HG03432 (cell line): ENCODE results near the gene CACNB4.
"Not testable (repeated sequence)": the region's sequence is repeated elsewhere in the genome, so short reads cannot be mapped to it uniquely, and the experiment has no call there.

Experiments used
- ATAC-seq: cut with Tn5 transposase; IDR thresholded peaks from one replicate; pipeline ENCODE4 v1.9.1; 2021; ENCODE audit warnings: mild to moderate bottlenecking, moderate library complexity; ENCODE audit not compliant: unreplicated experiment

CACNB4 gene

DNA sequence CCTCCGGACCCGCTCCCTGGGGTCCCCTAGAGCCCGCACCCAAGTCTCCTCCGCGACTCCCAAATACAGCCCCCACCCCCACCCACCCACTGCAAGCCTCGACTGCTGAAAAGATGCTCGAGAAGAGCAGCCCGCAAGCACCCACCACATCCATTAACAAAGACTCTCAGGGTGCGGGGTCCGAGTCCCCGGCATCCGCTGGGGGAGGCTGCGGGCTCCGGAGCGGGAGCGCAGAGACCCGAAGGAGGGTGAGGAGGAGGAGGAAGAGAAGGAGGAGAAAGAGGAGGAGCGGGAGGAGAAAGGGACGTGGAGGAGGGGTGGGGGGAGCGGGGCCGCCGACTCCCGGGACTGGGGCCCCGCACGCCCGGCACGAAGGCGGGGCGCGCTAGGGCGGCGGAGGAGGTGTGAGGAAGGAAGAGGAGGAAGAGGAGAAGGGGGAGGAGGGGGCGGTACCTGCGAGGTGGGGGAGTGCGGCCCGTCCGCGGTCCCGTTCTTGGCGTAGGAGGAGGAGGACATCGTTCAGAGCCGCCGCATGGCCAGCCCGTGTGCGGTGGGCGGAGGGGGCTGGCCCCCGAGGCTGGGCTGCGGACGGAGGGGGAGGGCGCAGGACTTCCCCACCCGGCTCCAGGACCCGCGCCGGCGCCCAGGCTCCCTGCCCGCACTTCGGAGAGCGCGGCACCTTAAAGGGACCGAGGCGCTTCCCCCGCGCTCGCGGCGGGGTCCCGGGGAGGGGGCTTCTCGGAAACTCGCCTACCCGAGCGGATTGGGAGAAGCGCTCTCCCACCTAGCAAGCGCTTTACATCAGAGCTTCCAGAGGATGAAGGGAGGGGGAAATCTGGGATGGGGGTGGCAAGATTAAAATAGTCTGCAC lies at the start of gene CACNB4:
Gene CACNB4 (minus strand): TSS at position 549 of the 871 bp plus-strand sequence.
- ATAC-seq, result peak; percentile 55

- ATAC-seq, result peak; percentile 89
Measured at GRCh38 chr2:152134488-152135280, 35.8 kb upstream of the CACNB4 start.

- ATAC-seq, result no peak
Measured at GRCh38 chr2:152132306-152132705, 33.5 kb upstream of the CACNB4 start.

DNA sequence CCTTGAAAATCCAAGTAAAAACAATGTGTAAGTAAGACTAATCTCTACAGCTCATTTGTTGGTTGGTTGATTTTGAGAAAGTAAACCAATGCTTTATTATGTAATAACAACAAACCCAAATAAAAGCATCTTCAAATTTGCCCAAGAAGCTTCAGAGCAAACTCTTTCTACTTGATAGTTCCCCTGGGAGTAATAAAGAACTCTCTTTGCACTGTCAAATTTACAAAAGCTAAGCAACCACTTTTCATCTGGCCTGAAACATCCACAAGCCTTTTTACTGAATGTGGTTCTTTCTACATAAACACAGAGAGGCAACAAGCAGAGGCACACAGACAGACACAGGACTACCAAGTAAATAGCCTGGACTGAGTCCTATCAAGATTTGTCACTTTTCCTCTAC lies 28.8 kb upstream of the CACNB4 start:
- ATAC-seq, result no peak

DNA sequence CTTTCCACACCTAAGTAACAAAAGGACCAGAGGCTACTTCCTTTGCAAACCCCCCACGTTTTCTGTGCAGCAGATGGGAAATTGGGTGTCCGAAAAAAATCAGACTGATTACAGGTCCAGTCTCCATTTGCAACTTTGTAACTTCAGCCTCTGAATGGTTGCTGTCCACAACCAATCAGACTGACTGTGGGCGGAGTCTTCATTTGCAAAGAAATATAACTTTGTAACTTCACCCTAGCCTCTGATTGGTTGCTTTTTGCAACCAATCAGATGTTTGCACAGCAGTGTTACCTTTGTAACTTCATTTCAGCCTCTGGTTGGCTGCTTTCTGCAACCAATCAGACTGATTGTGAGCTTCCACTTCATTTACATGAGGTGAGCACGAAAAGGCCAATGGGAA lies 27.8 kb upstream of the CACNB4 start:
- no peak for ATAC-seq

DNA sequence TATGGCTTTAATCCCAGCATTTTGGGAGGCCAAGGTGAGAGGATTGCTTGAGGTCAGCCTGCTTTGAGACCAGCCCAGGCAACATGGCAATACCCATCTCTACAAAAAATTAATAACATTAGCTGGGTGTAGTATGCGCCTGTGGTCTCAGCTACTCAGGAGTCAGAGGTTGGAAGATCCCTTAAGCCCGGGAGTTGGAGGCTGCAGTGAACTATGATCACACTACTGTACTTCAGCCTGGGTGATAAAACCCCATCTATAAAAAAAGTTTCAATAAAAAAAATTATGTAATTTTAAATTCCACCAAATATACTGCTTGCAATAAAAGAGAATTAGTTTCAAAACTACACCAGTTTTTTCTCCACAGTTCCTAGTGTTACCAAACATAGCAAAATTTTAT lies 23.3 kb upstream of the CACNB4 start:
- ATAC-seq, result no peak

GRCh38 chr2:152120430-152120829 lies 21.6 kb upstream of the CACNB4 start:
- ATAC-seq, result no peak

DNA sequence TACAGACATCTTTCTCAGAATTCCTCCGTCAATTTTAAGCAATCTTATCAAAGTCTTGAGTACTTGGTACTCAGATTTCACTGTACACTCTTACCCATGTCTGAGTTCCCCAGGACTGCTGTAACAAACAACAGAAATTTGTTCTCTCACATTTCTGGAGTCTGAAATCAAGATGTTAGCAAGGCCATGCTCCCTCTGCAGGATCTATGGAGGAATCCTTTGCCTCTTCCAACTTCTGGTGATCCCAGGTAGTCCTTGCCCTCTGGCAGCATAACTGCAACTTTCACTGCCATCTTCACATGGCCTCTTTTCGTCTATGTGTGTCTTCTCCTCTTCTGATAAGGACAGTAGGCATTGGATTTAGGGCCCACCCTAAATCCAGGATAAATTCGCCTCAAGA lies 17.1 kb upstream of the CACNB4 start:
- ATAC-seq, result no peak

GRCh38 chr2:152114366-152114765 lies 15.5 kb upstream of the CACNB4 start:
- ATAC-seq, result no peak

DNA sequence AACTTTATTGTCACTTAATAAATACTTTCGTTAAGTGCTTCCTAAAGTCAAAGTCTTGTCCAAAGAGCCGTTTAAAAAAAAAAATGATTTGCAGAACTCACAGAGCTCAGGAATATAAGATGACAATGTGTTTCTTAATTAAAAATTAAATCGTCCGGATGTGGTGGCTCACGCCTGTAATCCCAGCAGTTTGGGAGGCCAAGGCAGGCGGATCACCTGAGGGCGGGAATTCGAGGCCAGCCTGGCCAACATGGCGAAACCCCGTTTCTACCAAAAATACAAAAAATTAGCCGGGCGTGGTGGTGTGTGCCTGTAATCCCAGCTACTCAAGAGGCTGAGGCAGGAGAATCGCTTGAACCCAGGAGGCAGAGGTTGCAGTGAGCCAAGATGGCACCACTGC lies 8.3 kb upstream of the CACNB4 start:
- ATAC-seq, result not testable (repeated sequence)

DNA sequence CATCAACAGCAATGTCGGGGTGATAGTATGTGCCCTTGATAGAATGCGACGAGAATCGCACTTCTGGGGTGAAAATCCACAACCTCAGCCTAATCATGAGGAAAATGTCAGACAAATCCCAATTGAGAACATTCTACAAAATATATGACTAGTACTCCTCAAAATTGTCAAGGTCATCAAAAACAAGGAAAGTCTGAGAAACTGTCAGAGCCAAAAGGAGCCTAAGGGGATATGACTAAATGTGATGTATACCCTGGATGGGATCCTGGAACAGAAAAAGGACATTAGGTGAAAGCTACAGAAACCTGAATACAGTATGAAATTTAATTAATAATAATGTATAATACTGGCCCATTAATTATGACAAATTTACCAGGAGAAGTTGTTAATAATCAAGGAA lies 7.6 kb upstream of the CACNB4 start:
- ATAC-seq, result no peak

DNA sequence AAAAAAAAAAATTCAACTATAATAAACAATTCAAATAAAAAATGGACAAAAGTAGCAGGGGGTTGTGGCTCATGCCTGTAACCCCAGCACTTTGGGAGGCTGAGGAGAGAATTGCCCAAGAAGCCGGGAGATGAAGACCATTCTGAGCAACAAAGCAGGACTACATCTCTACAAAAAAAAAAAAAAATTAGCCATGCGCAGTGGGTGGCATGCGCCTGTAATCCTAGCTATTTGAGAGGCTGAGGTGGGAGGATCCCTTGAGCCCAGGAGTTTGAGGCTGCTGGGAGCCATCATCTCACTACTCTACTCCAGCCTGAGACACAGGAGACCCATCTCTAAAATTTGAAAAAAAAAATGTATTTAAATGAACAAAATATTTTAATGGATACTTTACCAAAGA lies 4.4 kb upstream of the CACNB4 start:
- ATAC-seq, result no peak

- no peak for ATAC-seq
Measured at GRCh38 chr2:152100961-152101360, 2.1 kb upstream of the CACNB4 start.

DNA sequence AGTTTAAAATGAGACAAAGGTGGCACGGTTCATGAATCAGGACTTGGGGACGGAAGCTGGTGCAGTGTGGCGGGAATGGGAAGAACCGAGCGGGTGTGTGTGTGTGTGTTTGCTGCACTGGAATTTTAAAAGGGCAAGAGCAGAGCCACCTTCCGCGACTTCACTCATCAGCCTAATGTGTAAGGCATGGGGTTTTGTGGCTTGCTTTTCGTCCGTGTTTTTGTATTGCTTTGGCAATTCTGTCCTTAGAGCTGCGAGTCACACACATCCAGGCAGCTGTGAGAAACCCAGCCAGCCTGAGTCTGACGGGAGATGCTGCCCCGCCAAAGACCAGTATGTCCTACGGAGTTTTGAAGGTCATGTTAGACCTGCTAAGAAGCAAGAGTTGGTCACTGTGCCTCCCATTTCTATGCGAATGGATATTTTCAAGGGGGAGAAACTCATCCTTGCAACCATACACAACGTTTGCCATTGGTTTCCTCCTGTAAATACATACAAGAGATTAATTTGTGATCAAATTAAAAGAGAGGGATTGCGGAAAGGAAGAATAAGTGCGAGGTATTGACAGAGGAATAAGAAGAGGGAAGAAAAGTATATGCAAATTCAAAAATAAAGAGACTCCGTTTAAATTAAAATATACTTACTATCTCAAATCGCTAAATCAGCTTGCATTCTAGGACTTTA lies 665 bp upstream of the CACNB4 start:
- ATAC-seq, result no peak

DNA sequence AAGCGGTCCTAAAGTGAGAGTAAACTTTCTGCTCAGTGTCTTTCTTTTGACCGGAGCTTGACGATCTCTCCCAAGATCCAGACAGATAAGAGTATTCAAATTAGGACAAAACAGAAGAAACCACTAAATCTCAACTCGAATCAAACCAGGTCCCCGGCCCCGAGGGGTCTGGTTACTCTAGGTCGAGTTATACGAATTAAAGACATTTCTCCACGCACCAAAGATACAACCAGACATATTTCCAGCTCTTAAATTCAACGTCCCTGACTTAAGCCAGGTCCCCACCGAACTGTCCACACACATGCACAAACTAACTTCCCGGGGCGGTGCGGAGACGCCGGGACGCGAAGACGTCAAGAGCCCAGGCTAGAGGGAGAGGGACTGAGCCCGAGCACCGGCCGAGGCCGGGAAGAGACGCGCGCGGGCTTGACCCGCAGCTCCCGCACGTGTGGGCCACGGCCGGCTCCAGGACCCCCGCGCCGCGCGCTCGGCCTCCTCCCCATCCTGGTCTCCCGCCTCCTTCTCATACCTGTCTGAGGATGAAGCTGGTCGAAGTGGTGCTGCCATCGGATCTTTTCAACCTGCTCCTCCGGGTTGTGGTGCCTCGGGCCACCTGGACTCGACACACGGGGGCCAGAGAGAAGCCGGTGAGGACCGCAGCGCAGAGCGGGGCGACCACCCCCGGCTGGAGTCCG lies 896 bp downstream of the CACNB4 start:
- peak; percentile 38 for ATAC-seq

DNA sequence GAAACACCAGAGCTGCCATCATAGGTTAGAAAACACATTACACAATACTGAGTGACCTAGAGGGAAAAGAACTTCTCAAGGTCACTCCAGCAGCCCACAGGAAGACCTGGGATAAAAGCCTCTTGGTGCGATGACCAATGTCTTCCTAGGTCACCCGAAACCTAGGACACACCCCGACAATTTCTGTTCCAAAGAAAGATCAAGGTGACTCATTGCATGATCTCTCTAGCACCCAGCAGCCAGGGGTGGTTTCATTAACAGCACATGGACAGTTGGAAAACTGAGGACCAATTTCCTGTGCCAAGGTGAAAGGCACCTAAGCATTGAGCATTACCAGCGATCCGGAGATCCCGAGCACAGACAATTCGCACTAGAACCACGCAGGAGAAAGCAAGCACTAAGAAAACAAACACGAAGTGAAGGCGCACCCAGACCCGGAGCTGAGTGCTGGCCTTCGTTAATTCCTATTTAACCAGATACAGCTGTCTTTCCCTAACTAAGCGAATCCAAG lies 1.5 kb downstream of the CACNB4 start:
- ATAC-seq, result peak; percentile 8

GRCh38 chr2:152095146-152095545 lies 3.7 kb downstream of the CACNB4 start:
- no peak for ATAC-seq

GRCh38 chr2:152094014-152094413 lies 4.8 kb downstream of the CACNB4 start:
- ATAC-seq, result no peak

DNA sequence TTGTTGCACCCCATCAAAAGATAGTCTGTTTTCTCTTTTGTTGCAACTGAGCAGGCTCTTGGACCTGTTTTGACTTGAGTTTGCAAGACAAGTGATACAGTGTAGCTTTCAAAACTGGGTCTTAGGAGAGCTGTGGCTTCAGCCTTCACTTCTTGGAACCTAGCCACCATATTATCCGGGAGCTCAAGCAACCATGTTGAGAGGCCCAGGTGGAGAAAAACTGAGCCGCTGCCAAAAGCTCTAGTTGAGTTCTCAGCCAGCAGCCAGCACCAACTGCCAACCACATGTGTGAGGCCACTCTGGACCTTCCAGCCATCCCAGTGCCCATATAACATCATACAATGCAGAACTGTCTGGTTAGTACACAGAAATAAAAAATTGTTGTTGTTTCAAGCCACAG lies 5.4 kb downstream of the CACNB4 start:
- ATAC-seq, result no peak

GRCh38 chr2:152092095-152092494 lies 6.7 kb downstream of the CACNB4 start:
- no peak for ATAC-seq

DNA sequence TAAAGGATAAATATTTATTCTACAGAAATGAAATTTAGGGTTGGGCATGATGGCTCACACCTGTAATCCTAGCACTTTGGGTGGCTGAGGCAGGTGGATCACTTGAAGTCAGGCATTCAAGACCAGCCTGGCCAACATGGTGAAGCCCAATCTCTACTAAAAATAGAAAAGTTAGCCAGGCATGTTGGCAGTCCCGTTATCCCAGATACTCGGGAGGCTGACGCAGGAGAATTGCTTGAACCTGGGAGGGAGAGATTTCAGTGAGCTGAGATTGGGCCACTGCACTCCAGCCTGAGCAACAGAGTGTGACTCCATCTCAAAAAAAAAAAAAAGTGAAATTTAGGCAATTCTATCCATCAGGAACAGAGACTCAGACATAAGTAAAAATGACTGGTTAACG lies 8.1 kb downstream of the CACNB4 start:
- not testable (repeated sequence) for ATAC-seq
